Keratinocyte (primary cell): ENCODE results near the gene OR8K1. TPM values are rescaled to one million over a fixed set of nuclear protein-coding genes. Genes with fewer than 3 reads are reported as not detected.

Experiments used
- DNase-seq: peaks from one replicate; pipeline ENCODE4 v3.0.0-alpha.2; 2011; ENCODE audit warnings: low read depth, missing footprints, low spot score
- FAIRE-seq: peaks from 2 replicates; lab custom pipeline; 2011; peaks lifted over from hg19 to GRCh38; lab: Jason Lieb, UNC
- H2AFZ ChIP-seq: 2 replicates; pipeline ENCODE4 v1.6.0; 2012; ENCODE audit warnings: low read length, control low read depth, inconsistent platforms; ENCODE audit not compliant: control insufficient read depth
- H3K27ac ChIP-seq: 2 replicates; pipeline ENCODE4 v1.5.1; 2011; ENCODE audit warnings: low read length; ENCODE audit not compliant: control insufficient read depth, insufficient read depth
- H3K27me3 ChIP-seq: 3 replicates; pipeline ENCODE4 v1.6.0; 2011; ENCODE audit warnings: low read length; ENCODE audit not compliant: control insufficient read depth, insufficient read depth; ENCODE audit errors: extremely low read depth
- H3K36me3 ChIP-seq, 2 experiments: 2 replicates in 1 of 2; 3 replicates in 1 of 2; pipeline ENCODE4 v1.5.1; 2011; ENCODE audit warnings: low read length in 2 of 2, mild to moderate bottlenecking in 1 of 2; ENCODE audit not compliant: control insufficient read depth in 2 of 2, insufficient read depth in 2 of 2; ENCODE audit errors: extremely low read depth in 1 of 2
- H3K4me1 ChIP-seq: 3 replicates; pipeline ENCODE4 v1.5.1; 2011; ENCODE audit warnings: low read length; ENCODE audit not compliant: control insufficient read depth, insufficient read depth; ENCODE audit errors: extremely low read depth
- H3K4me2 ChIP-seq: 3 replicates; pipeline ENCODE4 v1.6.0; 2011; ENCODE audit warnings: low read depth, low read length; ENCODE audit not compliant: control insufficient read depth, insufficient read depth; ENCODE audit errors: extremely low read depth
- H3K4me3 ChIP-seq, 3 experiments: fragments of 200-600 bp in 1 of 3; sonication (generic) in 1 of 3; 2 replicates in 2 of 3; 3 replicates in 1 of 3; pipeline ENCODE4 v1.5.1; 2011 to 2016; ENCODE audit warnings: low read length in 3 of 3, mild to moderate bottlenecking in 3 of 3, control low read depth in 2 of 3, inconsistent platforms in 1 of 3, low read depth in 1 of 3, mixed read lengths in 1 of 3, mixed run types in 1 of 3, moderate library complexity in 1 of 3; ENCODE audit not compliant: control insufficient read depth in 2 of 3, insufficient read depth in 2 of 3; ENCODE audit errors: extremely low read depth in 1 of 3
- H3K79me2 ChIP-seq: 2 replicates; pipeline ENCODE4 v1.6.0; 2012; ENCODE audit warnings: low read length; ENCODE audit not compliant: control insufficient read depth, insufficient read depth
- H3K9ac ChIP-seq: 3 replicates; pipeline ENCODE4 v1.6.0; 2011; ENCODE audit warnings: low read length; ENCODE audit not compliant: control insufficient read depth, insufficient read depth; ENCODE audit errors: extremely low read depth
- H3K9me1 ChIP-seq: 3 replicates; pipeline ENCODE4 v1.6.0; 2011; ENCODE audit warnings: low read length; ENCODE audit not compliant: control insufficient read depth, insufficient read depth; ENCODE audit errors: extremely low read depth
- H3K9me3 ChIP-seq: 2 replicates; pipeline ENCODE4 v1.5.1; 2012; ENCODE audit warnings: low read depth, low read length; ENCODE audit not compliant: control insufficient read depth
- H4K20me1 ChIP-seq: 3 replicates; pipeline ENCODE4 v1.6.0; 2011; ENCODE audit warnings: low read length; ENCODE audit not compliant: control insufficient read depth, insufficient read depth; ENCODE audit errors: extremely low read depth
- EZH2 ChIP-seq: IDR thresholded peaks from one replicate; pipeline ENCODE4 v1.6.1; 2012; ENCODE audit warnings: inconsistent platforms, mild to moderate bottlenecking, low read length, moderate library complexity
- dilution Hi-C: fragments of 300-500 bp; cut with MboI; formaldehyde crosslinking; loops from one replicate; pipeline ENCODE4 v1.7.0; 2020; ENCODE audit warnings: low sequenced_read_pairs; ENCODE audit not compliant: extremely low pct_ligation_motif_present
- polyA plus RNA-seq, 5 experiments: library from polyadenylated mRNA; depleted of rRNA in 3 of 5; stranded (reverse) in 3 of 5; stranded (forward) in 1 of 5; unstranded in 1 of 5; fragments of >200 nt; gene quantifications; 1 replicate in 1 of 5; 2 replicates in 3 of 5; 3 replicates in 1 of 5; pipeline versions ENCODE4 v1.2.1 to v1.2.3, GENCODE V29; 2011 to 2012; ENCODE audit warnings: missing spikeins in 2 of 5, low read depth in 1 of 5, low replicate concordance in 1 of 5
- TF ChIP-seq, protein P1 (sequence below), 3 experiments: IDR thresholded peaks in 1 of 3; conservative IDR thresholded peaks in 1 of 3; optimal IDR thresholded peaks in 1 of 3; 2 replicates in 2 of 3; 3 replicates in 1 of 3; pipeline versions ENCODE3 to v1.5.1; 2011; ENCODE audit warnings: low read length in 3 of 3, mild to moderate bottlenecking in 3 of 3, moderate library complexity in 2 of 3, control low read depth in 1 of 3, inconsistent platforms in 1 of 3; ENCODE audit not compliant: insufficient read depth in 2 of 3; ENCODE audit errors: extremely low read depth in 1 of 3

Gene OR8K1
- polyA plus RNA-seq, 1 donor (not counting 4 experiments of a cell fraction or from before 2014, with no cell fraction given), result not detected

DNA sequence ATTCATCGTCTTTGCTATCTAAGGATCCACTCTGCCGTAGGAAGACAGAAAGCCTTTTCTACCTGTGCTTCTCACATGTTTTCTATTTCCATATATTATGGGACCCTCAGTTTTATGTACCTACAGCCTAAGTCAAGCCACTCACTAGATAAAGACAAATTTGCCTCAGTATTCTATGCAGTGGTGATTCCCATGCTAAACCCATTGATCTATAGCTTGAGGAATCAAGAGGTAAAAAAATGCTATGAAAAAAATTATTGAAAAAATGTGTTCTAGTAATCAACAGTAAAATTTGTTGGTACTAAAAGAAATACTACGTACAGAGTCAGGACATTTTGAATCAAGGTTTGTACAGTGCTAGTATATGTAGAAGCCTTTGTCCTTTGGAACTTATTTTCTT, 48.5 kb downstream of the OR8K1 start:
- Histone ChIP-seq H3K27me3 (no peaks in the 10 kb centered on the region), H3K9me3 (no peaks in the 10 kb centered on the region), H4K20me1 (no peaks in the 10 kb centered on the region), H2AFZ (no peak overlapping the region), H3K9me1 (no peaks in the 10 kb centered on the region), H3K4me3 (no peak overlapping the region), H3K79me2 (no peaks in the 10 kb centered on the region), H3K9ac (no peak overlapping the region), H3K4me2 (no peak overlapping the region), H3K4me1 (no peaks in the 10 kb centered on the region), H3K27ac (no peak overlapping the region), H3K36me3 (no peaks in the 10 kb centered on the region)
- TF ChIP-seq, protein P1, sequence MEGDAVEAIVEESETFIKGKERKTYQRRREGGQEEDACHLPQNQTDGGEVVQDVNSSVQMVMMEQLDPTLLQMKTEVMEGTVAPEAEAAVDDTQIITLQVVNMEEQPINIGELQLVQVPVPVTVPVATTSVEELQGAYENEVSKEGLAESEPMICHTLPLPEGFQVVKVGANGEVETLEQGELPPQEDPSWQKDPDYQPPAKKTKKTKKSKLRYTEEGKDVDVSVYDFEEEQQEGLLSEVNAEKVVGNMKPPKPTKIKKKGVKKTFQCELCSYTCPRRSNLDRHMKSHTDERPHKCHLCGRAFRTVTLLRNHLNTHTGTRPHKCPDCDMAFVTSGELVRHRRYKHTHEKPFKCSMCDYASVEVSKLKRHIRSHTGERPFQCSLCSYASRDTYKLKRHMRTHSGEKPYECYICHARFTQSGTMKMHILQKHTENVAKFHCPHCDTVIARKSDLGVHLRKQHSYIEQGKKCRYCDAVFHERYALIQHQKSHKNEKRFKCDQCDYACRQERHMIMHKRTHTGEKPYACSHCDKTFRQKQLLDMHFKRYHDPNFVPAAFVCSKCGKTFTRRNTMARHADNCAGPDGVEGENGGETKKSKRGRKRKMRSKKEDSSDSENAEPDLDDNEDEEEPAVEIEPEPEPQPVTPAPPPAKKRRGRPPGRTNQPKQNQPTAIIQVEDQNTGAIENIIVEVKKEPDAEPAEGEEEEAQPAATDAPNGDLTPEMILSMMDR (optimal IDR thresholded peaks at IDR 0.05 in 1 of 3, IDR thresholded peaks at IDR 0.05 in 1 of 3, conservative IDR thresholded peaks at IDR 0.05 in 1 of 3; ENCODE audit: extremely low read depth in 1 of 3, insufficient read depth in 2 of 3, low read length in 3 of 3), result no peak
- no peak for TF ChIP-seq EZH2
- FAIRE-seq (no peak), DNase-seq (no peak)
- dilution Hi-C loops, result no loop called here

DNA sequence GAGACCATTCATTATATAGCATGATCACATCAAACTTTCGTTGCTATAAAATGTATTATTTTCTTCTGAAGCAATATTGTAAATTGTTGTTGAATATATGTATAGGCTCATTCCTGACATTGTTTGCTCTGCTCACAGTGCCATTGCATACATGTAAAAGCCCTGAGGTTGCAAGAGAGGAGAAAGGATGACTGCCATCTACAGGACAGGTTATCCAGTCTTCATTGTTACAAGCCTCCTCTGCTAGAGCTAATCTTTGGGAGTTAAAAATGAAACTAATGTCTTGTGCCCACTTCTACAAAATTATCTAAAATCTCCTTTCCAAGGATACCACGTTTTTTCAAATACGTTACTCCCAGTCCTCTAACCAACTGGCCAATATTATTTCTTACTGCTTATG, 50.2 kb downstream of the OR8K1 start:
- no peak overlapping the region for H3K4me2 ChIP-seq
- H3K9me1 ChIP-seq, result no peaks in the 10 kb centered on the region
- TF ChIP-seq, protein P1 (optimal IDR thresholded peaks at IDR 0.05 in 1 of 3, IDR thresholded peaks at IDR 0.05 in 1 of 3, conservative IDR thresholded peaks at IDR 0.05 in 1 of 3; ENCODE audit: extremely low read depth in 1 of 3, insufficient read depth in 2 of 3, low read length in 3 of 3), result no peak
- no peak for TF ChIP-seq EZH2
- no peaks in the 10 kb centered on the region for H3K27me3 ChIP-seq
- H2AFZ ChIP-seq, result no peak overlapping the region
- no peak overlapping the region for H3K4me3 ChIP-seq
- no peaks in the 10 kb centered on the region for H3K9me3 ChIP-seq
- dilution Hi-C loops, result no loop called here
- no peaks in the 10 kb centered on the region for H3K36me3 ChIP-seq
- DNase-seq (no peak), FAIRE-seq (no peak)
- H4K20me1 ChIP-seq, result no peaks in the 10 kb centered on the region
- no peaks in the 10 kb centered on the region for H3K4me1 ChIP-seq
- no peak overlapping the region for H3K9ac ChIP-seq
- H3K79me2 ChIP-seq, result no peaks in the 10 kb centered on the region
- no peak overlapping the region for H3K27ac ChIP-seq

Other genes with a start within 250 kb of the OR8K1 start
- gene OR8H2, start 242.4 kb upstream of the OR8K1 start, polyA plus RNA-seq, result not detected in 3 replicates
- not detected in 3 replicates for gene OR8H3, start 223.7 kb upstream of the OR8K1 start, polyA plus RNA-seq
- not detected in 3 replicates for gene OR8J3, start 205.8 kb upstream of the OR8K1 start, polyA plus RNA-seq
- not detected in 3 replicates for gene OR8K5, start 185.7 kb upstream of the OR8K1 start, polyA plus RNA-seq
- not detected in 3 replicates for gene OR5J2, start 169.4 kb upstream of the OR8K1 start, polyA plus RNA-seq
- not detected in 3 replicates for gene OR5T2, start 111.8 kb upstream of the OR8K1 start, polyA plus RNA-seq
- gene OR5T3, start 93.8 kb upstream of the OR8K1 start, polyA plus RNA-seq, result not detected in 3 replicates
- gene OR5T1, start 71.9 kb upstream of the OR8K1 start, polyA plus RNA-seq, result not detected in 3 replicates
- gene OR8H1, start 53.8 kb upstream of the OR8K1 start, polyA plus RNA-seq, result not detected in 3 replicates
- gene OR8K3, start 30.9 kb upstream of the OR8K1 start, polyA plus RNA-seq, result not detected in 3 replicates
- gene OR8J1, start 8.3 kb downstream of the OR8K1 start, polyA plus RNA-seq, result not detected in 3 replicates
- not detected in 3 replicates for gene OR8U1, start 29.6 kb downstream of the OR8K1 start, polyA plus RNA-seq
- not detected in 3 replicates for gene OR5AL1, start 66.7 kb downstream of the OR8K1 start, polyA plus RNA-seq
- gene OR5M3, start 127.3 kb downstream of the OR8K1 start, polyA plus RNA-seq, result not detected in 3 replicates
- not detected in 3 replicates for gene OR5M8, start 145.3 kb downstream of the OR8K1 start, polyA plus RNA-seq
- not detected in 3 replicates for gene OR5M11, start 197.2 kb downstream of the OR8K1 start, polyA plus RNA-seq
- not detected in 3 replicates for gene OR5M10, start 231.7 kb downstream of the OR8K1 start, polyA plus RNA-seq